Activated CD8-positive, alpha-beta memory T cell treated with anti-CD3 and anti-CD28 coated beads, Interleukin-2, amount 50 U/mL, for 4 hours (primary cell): Measurements from ENCODE around the gene GTPBP2.
A peak's percentile ranks its signal among the peaks of the same experiment; 100 is the strongest.
"Not testable (repeated sequence)": the region's sequence is repeated elsewhere in the genome, so short reads cannot be mapped to it uniquely, and the experiment has no call there.

ENCODE experiments used
- DNase-seq: peaks from one replicate; pipeline ENCODE4 v3.0.0-alpha.2; 2020

The GTPBP2 gene, protein sequence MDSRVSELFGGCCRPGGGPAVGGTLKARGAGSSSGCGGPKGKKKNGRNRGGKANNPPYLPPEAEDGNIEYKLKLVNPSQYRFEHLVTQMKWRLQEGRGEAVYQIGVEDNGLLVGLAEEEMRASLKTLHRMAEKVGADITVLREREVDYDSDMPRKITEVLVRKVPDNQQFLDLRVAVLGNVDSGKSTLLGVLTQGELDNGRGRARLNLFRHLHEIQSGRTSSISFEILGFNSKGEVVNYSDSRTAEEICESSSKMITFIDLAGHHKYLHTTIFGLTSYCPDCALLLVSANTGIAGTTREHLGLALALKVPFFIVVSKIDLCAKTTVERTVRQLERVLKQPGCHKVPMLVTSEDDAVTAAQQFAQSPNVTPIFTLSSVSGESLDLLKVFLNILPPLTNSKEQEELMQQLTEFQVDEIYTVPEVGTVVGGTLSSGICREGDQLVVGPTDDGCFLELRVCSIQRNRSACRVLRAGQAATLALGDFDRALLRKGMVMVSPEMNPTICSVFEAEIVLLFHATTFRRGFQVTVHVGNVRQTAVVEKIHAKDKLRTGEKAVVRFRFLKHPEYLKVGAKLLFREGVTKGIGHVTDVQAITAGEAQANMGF

DNA sequence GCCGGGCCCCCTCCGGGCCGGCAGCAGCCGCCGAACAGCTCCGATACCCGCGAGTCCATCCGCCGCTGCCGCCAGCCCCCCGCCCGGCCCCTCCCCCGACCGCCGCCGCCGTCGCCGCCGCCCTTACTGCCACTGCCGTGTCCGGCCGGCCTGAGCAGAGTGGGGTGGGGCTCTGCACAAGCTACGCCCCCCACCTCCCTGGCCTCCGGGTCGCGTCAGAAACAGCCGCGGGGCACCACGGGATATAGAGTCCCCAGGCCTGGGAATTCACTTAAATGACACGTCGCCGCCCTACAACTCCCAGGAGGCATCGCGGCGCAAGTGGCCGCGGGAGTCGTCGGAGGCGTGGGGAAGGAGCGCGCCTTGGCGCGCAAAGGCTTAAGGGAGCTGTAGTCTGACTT lies at the start of gene GTPBP2:
GTPBP2 (minus strand) TSS at position 161 of the 401 bp plus-strand sequence; CDS start at position 59, 102 bp downstream.
- DNase-seq: peak; percentile 95

DNA sequence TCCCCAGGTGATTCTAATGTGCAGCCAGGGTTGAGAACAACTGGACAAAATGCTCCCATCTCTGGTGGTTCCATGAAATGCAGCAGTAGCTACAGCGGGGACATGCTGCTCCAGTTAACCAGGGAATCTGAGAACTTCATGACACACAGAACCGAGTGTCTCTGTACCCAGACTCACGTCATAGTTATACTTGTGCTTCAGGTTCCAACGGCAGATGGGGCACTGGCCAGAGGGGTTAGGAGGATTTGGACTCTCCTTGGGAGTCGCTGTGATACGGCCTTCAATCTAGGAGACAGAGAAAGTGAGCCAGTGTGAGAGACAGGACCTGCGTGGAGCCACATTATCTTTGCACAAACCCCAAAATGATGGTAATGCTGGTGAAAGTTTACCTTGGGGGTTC lies 49.3 kb upstream of the GTPBP2 start:
- no peak for DNase-seq

DNA sequence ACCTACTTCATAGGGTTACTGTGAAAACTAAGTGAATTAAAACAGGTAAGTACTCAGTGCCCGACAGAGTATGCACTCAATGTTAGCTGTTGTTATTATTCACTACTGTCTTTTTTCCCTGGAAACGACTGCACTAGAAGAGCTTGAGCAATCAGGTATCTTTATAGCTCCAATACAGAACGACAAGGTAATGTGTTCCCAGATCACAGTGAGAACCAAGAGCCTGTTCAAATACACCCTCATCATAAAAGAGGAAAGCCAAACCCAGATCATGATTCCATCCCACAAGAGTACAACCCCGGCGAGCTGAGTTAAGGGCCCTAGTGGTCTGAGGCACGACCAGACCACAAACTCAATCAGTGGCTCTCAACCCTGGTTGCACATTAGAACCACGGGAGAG lies 48.7 kb upstream of the GTPBP2 start:
- DNase-seq: no peak

DNA sequence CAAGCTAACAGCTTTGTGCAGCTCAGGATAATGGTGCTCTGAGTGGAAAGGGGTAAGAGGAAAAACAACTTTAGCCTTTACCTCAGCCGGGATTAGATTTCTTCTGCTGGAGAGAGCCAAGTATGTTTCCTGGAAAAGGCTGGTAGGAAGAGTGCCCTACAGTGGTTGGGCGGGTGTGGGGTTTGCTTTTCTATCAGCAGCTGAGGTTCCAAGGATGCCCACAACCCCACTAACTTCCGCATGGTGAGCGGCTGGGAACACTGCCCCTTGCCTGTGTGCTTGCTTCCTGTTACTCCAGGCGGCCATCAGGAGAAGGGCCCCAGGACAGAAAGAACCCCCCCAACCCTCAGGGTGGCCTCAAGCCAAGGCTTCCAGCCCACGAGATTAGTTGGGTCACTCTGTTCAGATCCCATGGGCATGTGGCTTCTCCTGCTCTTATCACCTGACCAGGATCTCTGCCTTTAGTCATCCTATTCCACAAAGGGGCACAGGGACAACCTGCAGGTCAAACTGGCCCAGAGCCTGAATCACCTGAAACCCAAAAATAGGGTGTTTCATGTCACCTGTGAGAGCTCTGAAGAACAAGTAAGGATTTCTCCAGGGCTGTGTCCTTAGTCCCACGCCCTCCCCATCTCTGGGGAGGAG lies 48.0 kb upstream of the GTPBP2 start:
- DNase-seq: no peak

DNA sequence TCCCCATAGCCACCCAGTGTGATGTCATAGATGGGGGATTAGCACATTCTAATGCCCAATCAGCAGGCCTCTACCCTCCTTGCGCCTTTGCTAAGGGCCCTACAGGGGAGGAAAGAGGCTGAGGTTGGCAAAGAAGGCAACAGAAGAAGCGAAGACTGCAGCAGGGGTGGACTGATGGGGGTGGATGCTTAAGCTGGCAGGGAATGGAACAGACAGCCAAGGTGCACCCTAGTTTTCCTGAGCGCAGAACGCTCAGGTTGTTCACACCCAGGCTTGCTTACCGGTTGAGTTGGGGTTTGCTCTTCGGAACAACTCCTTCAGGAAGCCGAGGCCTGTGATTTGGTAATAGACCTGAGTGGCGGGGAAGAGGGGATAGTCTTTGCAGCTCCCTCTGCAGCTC lies 45.9 kb upstream of the GTPBP2 start:
- DNase-seq: no peak

DNA sequence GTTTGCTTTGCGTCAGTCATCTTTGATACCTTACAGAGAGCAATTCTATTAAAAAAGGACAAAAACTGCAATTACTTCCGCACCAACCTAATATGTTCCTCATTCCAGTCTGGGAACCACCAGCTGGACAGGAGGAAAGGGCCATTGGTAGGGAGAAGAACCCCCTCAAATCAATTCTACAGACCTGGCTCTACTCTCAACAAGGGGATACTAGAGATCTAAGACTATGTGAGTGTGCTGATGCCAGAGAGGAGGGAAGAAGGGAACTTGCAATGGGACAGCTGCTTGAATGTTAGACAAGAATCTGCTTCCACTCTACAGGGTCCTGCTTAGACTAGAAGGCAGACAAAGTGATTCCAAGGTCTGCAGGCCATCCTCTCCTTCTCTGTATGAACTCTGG lies 45.2 kb upstream of the GTPBP2 start:
- DNase-seq: no peak

DNA sequence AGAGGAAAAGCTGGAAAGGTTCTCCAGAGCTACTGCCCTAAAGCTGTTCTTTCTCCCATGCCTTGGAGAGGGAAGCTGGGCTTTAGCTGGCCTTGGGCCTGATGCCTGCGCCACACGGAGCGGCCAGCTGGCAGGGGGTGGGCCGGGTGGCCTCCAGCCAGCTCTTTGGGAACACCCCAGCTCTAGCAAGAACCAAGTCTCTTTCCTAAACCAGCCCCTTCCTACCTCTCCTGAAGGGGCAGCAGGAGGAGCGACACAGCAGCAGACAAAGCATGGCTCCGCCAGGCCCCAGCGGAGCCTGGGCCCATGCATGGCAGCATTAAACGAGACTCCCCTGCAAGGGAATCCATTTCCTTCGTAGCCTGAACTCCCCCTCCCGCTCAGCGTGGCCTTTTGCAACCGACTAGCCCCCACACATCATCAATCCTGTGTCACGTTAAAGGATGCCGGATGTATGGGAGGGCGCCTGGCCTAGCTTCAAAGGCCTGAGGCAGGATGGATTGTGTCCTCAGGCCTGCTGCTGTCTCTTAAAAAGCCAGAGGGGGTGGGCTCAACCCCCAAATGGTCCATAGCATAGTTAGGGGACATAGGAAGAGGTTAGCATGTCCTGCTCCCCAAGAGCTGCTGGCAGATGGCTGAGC lies 44.5 kb upstream of the GTPBP2 start:
- no peak for DNase-seq

DNA sequence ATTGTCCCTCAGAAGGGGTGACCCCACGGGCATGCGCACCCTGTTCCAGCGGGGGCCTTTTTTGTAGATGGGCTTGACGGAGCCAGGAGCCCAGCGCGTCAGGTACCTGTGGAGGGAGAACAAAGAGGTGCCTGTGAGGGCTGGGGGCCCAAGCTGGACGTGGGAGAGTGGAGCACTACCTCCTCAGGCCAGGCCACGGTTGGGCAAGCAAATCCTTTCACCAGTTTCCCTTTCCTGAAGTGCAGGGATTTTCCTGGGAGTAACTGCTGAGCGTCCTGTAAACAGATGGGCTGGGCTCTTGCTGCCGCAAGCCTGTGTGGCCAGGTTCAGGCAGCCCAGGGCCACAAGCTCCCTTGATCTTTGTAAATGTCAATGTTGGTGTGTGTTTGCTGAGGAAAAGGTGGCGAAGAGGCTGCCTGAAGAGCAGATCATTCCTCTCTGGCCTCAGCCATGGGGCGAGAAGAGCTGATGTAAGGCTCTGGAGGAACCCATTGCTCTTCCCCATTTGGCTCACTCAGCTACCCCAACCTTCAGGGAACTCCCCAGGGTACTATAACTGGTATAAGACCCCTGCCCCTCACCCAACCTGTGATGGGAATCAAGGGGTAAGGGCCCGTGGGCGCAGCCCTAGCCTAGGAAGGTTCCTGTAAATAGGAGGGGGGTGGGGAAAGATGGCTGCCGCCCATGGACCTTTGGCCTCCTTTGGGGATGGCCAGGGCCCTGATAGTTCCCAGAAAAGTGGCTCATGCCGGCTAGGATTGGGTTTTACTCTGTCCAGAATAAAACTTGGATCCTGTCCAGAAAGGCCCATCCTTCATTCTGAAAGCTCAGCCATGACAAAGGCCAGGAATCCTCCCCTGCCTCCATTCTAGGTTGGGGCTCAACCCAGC lies 43.0 kb upstream of the GTPBP2 start:
- no peak for DNase-seq

DNA sequence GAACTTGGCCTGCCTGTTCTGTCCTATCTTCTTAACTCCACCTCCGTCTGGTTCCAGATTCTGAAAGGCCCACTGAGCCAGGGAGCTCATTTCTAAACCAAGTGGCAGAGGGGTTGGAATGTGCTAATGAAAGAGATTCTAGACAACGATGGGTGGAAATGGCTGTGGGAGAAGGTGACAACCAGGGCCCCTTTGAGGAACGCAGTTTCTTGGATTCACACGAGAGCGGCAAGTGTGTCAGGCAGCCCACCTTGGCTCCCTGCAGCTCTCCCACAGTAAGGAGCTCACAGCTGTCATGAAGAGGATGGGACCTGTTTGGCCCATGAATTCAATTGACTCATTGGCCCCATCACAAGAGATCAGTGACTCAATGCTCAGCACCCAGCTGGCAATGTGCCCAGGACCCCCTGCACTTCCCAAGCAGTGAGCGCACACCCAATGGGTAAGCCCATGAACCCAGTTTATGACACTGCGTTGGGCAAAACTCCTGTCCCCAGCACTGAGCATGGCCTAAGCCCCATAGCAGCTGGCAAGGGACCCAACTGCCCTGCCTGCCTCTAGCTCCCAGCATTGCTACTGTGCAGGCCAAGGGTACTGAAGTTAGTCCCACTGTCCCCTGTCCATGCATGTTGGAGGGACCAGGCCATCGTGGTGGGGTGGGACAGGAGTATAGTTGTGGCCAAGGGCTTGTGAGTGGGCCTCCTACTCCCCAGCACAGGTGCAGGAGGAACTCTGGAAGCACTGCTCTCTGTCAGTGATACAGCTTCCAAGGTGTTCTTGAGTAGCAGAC lies 42.1 kb upstream of the GTPBP2 start:
- DNase-seq: no peak

DNA sequence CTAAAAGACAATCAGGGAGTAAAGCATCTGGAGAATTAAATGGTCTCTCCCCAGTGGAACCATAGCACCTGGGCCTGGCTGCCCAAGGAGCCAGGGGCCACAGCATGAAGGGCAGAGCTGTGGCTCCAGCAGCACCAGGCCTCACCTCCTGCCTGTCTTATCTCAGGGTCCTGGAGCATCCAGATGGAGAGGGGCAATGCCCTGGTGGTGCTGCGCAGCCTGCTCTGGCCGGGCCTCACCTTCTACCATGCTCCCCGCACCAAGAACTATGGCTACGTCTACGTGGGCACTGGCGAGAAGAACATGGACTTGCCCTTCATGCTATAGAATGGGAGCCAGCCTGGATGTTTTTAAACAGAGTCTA lies 41.5 kb upstream of the GTPBP2 start:
- DNase-seq: no peak

DNA sequence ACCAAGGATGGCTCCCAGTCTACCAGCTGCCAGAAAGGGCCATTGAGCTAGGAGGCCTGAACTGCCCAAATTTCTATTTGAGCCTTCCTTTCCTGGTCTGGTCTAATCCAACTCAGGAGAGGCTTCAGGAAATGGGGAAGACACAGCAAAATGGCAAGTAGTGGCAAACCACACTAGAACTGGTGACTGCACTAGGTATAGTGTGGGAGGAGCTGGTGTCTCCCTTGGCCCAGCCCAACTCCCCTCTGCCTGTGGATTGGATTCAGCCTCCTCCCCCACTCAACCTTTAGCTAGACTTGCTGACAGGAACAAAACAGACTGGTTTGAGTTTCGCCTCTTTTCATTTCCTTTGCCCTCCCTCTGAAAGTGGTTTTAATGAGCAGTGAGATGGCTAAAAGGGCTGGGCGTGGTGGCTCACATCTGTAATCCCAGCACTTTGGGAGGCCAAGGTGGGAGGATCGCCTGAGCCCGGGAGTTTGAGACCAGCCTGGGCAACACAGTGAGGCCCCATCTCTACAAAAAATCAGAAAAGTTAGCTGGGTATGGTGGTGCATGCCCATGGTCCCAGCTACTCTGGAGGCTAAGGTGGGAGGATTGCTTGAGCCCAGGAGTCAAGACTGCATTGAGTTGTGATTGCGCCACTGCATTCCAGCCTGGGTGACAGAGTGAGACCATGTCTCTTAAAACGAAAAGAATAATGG lies 41.0 kb upstream of the GTPBP2 start:
- no peak for DNase-seq

DNA sequence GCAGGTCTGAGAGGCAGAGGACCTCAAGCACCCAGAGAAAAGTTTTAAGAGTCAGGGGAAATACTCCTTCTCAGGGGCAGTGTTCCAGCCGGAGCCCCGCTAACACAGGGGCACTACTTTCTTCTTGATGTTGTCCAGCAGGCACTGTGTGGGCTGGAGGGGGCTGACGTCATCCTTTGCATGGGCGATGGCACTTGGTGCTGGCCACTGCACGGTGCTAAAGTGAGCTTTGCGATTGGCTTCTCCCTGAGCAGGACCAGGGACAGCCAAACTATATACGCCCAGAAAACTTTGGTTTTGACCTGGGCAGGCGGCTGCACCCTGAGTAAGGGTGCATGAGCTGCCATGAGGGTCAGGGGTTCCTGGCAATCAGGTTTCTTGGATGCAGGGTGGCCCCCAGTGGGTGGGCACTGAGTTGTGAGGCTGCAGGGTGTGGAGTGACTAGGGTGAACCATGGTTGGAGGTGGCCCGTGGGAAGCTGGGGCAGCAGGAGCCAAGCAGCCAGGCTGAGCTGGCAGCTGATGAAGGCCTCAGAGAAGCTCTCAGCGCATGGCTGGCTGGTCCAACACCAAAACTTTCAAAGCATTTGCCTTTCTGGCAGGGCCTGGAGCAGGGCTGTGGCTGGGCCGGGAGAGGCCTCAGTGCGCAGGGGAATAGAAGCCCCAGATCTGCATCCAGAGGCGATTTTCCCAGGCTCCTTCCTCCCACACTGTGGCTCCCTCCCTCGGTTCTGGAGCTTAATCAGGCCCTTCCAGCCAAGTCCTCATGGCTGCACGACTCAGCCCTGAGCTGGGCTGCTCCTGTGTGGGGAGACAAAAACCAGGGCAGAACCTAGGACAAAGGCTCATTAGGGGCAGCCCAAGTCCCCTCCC lies 40.2 kb upstream of the GTPBP2 start:
- no peak for DNase-seq

DNA sequence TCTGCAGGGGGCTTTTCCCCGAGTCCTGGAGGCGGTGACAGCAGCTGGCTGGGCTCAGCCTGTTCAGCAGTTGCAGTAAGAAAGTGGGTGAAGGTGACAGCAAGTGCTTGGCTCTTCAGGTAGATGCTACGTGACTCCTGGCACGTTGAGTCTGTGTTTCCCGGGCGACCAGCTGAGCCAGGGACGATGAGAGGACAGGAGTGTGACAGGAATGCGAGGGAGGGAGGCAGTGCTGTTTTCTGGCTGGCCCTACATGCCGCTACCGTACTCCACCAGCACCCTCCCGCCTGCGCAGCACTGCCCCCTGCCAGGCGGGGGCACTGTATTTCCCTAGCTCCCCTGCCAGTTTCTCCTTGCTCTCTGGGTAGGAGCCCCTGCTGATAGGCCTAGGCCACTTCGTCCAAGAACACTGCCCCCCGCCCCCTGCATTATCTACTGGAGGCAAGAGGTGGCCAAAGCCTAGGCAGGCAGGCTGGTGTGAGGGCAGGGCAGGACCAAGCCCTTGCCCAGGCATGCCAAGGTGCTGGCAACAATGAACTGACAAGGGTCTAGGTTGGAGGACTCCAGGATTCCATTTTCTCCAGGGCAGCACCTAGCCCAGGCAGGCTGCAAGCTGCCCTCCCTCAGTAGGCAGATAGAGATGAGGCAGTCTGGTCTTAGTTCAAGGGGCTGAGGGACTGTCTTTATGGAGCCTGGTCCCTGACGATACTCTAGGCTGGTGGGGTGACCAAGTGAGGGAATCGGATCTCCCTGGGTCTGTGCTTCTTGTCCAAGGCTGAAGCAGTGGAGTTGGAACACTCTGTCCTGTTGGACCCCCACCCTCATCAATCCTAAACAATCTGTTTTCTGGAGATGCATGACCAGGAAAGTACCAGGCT lies 39.3 kb upstream of the GTPBP2 start:
- DNase-seq: peak; percentile 37

DNA sequence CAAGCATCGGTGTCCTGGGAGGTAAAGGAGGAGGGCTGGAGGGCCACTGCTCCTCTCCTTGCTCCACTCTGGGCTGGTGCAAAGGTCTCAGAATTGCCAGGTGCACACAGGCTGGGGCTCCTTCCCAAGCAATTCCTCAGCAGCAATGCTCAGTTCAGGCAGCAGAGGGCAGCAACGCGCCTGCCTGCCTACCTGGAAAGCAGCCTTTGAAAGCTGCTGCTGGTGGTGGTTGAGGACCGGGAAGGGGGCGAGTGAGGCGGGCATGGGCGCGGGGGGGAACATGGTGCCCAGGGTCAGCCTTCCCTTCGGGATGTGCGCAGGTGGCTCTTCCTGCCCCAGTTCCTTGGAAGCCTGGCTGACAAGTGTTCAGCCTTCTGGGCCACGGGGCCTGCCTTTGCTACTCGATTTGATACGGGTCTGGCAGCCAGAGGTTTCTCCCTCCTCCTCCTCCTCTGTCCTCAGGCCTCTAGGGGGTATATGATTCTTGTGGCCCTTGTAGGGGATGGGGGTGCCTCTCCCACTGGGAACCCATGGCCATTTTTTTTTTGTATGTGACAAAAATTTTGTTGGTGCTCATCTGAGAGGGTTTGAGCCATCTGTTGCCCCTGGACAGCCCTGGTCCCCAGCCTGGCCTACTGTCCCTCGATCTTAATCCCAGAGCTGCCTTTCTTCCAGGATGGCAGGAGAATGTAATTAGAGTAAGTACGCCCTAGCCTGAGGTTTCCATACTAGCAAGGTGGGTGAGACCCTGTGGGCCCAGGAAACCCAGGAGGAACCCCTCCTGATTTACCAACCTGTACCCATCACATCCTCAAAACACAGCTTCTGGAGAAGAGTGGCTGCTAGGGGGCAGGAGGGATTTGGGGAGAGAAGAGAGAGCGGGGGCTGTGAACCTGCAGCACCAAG lies 38.4 kb upstream of the GTPBP2 start:
- peak; percentile 77 for DNase-seq

DNA sequence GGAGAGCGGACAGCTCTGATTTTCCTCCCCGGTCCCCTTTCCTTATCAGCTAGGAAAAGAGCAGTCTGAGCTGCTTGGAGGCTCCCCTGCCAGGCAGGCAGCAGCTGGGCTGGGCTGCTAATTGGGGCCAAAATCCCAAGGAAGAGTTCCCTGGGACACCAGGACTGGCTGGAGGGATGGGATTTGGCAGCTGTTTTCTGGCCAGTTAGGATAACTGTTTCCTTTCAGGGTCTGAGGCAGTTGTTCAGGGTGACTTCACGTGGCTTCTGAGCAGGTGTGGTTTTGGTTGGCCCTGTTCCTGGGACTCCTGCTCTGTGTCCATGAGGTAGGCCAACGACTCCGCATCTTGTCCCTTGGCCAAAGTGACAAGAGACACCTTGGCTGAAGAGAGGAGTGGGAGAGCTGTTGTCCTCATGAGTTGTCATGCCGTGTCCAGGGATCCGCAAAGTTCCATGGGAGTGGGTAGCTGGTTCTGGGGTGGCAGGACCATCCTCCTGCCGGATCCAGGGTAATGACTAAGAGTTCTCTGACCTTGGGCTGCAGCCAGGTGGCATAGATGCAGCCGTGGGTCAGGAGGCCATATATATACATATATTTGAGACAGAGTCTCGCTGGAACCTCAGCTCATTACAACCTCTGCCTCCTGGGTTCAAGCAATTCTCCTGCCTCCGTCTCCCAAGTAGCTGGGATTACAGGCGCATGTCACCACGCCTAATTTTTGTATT lies 37.3 kb upstream of the GTPBP2 start:
- no peak for DNase-seq

DNA sequence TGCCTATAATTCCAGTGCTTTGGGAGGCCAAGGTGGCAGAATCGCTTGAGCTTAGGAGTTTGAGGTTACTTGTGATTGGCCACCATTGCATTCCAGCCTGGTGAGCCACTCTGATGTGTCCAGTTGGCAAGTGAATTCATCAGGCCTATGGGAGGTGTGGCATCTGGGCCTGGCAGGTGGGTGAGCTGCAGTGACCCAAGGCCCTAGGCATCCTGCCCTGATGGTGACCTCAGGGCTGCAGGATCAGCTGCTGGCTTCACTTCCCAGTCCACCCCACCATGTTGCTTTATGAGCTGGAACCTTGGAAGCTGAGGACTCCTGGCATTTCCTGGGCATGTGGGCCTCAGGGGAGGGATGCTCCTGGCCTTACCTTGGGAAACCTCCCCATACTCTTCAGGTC lies 36.3 kb upstream of the GTPBP2 start:
- DNase-seq: no peak

DNA sequence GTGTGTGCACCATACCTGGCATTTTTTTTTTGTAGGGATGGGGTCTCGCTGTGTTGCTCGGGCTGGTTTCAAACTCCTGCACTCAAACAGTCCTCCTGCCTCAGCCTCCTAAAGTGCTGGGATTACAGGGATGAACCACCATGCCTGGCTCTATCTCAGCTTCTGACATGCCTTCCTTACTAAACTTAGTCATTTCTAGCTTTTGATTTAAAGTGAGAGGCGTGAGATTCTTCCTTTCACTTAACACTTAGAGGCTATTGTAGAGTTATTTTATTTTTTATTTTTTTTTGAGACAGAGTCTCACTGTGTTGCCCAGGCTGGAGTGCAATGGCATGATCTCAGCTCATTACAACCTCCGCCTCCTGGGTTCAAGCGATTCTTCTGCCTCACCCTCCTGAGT lies 33.9 kb upstream of the GTPBP2 start:
- not testable (repeated sequence) for DNase-seq
